ENCODE data around the gene DENND5B.
"Not testable (repeated sequence)": the region's sequence is repeated elsewhere in the genome, so short reads cannot be mapped to it uniquely, and the experiment has no call there.

The DENND5B gene

GRCh38 chr12:31506515-31507306, 84.2 kb downstream of the DENND5B start:
- DNase-seq (ENCODE audit: low spot score): no peak

- DNase-seq (ENCODE audit: low spot score): no peak
Measured at GRCh38 chr12:31504625-31505222, 86.2 kb downstream of the DENND5B start.

DNA sequence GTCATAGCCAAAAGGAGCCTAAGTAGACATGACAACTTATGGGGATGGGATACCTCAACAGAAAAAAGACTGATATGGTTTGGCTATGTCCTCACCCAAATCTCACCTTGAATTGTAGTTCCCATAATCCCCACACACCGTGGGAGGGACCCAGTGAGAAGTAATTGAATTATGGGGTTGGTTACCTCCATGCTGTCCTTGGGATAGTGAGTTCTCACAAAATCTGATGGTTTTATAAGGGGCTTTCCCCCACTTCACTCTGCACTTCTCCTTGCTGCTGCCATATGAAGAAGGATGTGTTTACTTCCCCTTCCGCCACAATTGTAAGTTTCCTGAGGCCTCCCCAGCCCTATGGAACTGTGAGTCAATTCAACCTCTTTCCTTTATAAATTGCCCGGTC, 89.9 kb downstream of the DENND5B start:
- not testable (repeated sequence) for DNase-seq (ENCODE audit: low spot score)

DNA sequence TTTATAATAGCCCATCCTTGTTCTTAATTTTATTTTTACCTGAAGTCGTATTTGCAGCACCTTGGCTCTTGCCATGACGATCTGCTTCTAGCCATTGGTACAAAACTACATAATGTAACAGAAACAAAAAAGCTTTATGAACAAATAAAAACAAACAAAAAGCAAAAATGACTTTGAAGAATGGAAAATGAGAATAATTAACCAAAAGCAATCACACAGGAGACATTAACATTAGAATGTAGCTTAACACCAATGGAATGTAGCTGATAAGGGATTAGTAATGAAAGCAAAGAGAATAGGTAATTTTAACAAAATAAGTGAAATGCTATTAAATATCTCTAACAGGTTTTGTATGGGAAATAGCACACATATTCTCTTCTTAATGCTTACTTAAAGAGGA, 91.4 kb downstream of the DENND5B start:
- DNase-seq (ENCODE audit: low spot score): no peak

DNA sequence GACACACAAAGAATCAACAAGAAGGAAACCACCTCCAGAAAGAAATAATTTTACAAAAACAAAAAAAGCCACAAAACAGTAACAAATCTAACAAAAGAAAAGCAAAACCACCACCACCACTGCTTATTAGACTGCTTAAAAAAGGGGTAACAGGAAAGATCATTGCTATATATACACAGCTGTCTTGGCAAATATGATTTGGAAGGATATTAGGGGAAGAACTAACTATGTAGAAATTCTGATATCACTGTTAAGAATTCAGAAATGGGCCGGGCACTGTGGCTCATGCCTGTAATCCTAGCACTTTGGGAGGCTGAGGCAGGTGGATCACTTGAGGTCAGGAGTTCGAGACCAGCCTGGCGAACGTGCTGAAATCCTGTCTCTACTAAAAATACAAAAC, 92.5 kb downstream of the DENND5B start:
- no peak for DNase-seq (ENCODE audit: low spot score)

DNA sequence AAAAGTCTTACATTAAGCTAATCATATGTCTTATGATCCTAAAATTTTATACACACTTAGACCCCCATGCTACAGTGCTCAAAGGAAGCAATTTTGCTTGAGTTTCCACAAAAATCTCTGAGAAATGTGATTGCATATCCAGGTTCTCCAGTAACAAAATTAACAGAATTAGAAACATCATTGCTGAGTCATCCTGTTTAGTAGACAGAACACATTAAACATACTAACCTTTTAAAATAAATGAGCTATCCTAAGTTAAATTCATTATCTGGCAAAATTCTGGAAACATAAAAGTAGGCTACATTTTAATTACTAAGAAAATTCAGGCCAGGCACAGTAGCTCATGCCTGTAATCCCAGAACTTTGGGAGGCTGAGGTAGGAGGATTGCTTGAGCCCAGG, 94.7 kb downstream of the DENND5B start:
- DNase-seq (ENCODE audit: low spot score): no peak

DNA sequence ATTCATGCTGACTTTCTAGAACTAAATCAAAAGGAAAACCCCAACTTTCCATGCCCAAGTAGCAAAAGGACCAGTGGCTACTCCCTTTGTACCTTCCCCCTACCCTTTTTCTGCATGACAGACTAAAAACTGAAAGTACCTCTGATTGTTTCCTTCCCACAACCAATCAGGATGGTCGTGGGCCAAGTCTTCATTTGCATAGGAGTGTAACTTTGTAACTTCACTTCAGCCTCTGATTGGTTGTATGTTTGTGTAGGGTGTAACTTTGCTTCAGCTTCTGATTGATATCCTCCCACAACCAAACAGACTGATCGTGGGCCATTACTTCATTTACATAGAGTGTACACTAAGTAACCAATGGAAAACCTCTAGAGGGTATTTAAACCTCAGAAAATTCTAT, 96.5 kb downstream of the DENND5B start:
- DNase-seq (ENCODE audit: low spot score): no peak

DNA sequence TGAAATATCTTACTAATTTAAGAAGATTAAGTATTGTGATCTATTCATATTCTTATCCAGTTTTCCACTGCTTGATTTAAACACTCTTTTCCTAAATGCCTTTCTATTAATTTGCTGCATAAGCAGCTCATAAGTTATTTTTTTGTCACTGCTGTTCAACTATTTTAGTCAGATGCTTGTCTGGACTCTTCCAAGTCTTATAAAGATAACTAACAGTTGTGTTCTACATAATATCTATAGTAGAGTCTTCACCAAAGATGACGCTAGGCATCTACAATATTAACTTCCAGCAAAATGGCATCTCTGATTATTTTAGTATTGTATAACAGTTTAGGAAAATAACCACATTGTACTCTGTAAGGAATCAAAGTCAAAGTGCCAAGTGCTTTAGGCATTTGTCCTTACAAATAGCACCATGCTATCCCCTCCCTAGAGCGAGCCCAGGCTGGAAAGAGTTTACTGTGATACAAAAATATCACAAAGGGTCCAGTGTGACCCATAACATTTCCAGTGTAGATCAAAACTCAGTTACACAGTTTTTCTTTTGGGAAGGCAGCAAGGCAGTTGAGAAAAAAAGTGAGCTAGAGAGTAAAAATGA, 98.2 kb downstream of the DENND5B start:
- no peak for DNase-seq (ENCODE audit: low spot score)

- no peak for DNase-seq (ENCODE audit: low spot score)
Measured at GRCh38 chr12:31491841-31492598, 98.9 kb downstream of the DENND5B start.

DNA sequence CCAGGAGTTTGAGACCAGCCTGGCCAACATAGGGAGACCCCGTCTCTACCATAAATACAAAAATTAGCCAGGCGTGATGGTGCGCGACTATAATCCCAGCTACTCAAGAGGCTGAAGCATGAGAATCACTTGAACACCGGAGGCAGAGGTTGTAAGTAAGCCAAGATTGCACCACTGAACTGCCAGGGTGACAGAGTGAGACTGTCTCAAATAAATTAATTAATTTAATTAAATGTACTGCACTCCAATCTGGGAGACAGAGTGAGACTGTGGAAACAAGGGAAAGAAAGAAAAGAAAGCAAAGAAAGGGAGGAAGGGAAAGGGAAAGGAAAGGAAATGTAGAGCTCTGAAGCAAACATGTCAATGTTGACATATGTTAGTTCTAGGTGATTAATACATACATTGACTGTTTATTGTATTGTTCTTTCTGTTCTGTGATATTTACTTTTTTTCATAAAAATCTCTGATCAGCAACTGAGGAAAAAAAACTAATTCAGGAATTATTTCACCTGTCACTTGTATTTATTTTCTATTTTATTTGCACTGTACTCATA, 99.6 kb downstream of the DENND5B start:
- no peak for DNase-seq (ENCODE audit: low spot score)

- DNase-seq (ENCODE audit: low spot score): no peak
Measured at GRCh38 chr12:31488737-31489338, 102.1 kb downstream of the DENND5B start.

DNA sequence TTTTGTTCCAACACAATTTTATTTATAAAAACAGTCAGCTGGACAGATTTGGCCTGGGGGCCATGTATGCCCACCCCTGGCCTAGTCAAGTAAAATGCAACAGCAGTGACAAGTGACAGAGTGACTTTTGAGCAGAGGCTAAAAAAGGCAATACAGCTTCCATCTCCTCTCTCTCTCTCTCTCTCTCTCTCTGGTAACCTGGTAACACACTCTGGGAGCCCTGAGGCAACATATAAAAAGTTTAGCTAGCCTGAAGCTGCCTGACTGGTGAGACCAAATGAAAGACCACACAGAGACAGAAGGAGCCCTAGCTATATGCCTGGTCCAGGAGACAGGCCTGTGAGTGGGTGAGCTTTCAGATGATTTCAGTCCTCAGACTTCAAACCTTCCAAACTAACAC, 105.4 kb downstream of the DENND5B start:
- no peak for DNase-seq (ENCODE audit: low spot score)

DNA sequence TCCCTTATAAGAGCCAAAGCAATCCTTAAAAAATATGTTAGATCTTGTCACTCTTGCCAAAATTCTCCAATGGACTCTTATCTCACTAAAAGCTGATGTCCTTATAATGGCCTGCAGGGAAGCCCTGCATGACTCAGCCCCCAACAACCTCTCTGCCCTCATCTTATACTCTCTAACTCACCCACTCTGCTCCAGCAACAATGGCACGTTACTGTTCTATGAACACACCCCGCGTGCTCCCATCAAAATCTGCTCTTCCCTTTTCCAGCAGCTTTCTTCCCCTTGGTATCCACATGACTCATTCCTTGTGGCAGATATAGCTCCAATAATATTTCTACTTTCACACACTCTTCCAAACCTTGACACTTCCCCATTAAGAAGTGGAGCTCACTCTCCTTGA, 108.1 kb downstream of the DENND5B start:
- DNase-seq (ENCODE audit: low spot score): no peak

DNA sequence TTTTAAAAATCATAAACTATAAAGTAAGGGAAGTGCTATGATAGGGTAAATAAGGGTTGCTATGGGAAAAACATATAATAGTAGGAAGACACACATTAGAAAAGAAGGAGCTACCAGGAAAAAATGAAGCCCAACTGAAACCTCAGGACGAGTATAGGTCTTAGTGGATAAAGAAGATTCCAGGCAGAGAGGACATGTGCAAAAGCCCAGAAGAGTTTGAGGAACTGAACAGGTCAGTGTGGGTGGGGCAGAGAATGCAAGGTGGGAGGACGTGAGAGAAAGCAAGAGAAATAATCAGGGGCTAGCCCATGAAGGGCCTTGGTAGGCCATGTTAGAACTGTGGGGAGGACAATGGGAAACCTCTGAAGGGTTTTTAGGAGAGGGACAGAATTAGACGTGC, 109.5 kb downstream of the DENND5B start:
- DNase-seq (ENCODE audit: low spot score): no peak

GRCh38 chr12:31479516-31480210, 111.3 kb downstream of the DENND5B start:
- DNase-seq (ENCODE audit: low spot score): no peak

GRCh38 chr12:31478898-31479297, 112.0 kb downstream of the DENND5B start:
- no peak for DNase-seq (ENCODE audit: low spot score)

- DNase-seq (ENCODE audit: low spot score): no peak
Measured at GRCh38 chr12:31478425-31478824, 112.5 kb downstream of the DENND5B start.

DNA sequence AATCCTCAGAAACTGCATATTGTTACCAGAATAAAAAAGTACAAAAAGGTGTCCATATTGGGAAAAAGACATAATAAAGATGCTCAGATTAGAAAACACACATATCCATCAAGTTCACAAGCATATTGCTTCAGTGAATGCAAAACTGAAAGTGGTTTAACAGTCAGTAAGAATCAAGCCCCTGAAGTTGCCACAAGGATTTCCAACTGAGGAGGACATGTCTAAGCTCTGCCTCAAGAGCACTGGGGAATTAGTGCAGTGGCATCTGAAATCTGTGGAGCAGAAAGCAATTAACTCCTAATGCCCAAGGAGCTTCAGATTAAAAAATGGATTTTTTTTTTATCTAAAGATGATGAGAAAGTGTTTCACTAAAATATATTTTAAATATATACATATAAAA, 113.2 kb downstream of the DENND5B start:
- no peak for DNase-seq (ENCODE audit: low spot score)

DNA sequence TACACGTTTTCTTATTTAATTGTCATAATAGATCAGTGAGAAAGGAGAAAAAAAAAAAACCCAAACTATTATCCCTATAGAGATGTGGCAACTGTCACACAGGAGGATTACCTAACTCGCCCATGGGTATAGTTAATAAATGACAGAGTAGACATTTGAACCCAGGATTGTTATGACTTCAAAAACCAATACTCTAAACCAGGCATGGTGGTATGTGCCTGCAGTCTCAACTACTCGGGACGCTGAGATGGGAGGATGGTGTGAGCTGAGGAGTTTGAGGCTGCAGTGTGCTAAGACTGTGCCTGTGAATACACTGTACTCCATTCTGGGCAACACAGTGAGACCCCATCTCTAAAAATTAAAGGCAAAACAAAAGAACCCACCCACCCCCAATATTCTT, 114.5 kb downstream of the DENND5B start:
- DNase-seq (ENCODE audit: low spot score): no peak

- not testable (repeated sequence) for DNase-seq (ENCODE audit: low spot score)
Measured at GRCh38 chr12:31475610-31476009, 115.3 kb downstream of the DENND5B start.

- no peak for DNase-seq (ENCODE audit: low spot score)
Measured at GRCh38 chr12:31474751-31475150, 116.2 kb downstream of the DENND5B start.
